NCI-H82 treated with DMSO at 0.1 percent for 48 hours (cell line): ENCODE data around the gene WBP1L.
"Not testable (repeated sequence)": the region's sequence is repeated elsewhere in the genome, so short reads cannot be mapped to it uniquely, and the experiment has no call there.

Experiments used
- DNase-seq: peaks from one replicate; lab custom pipeline; 2025; ENCODE audit not compliant: unreplicated experiment; lab: John Stamatoyannopoulos, UW

WBP1L gene

DNA sequence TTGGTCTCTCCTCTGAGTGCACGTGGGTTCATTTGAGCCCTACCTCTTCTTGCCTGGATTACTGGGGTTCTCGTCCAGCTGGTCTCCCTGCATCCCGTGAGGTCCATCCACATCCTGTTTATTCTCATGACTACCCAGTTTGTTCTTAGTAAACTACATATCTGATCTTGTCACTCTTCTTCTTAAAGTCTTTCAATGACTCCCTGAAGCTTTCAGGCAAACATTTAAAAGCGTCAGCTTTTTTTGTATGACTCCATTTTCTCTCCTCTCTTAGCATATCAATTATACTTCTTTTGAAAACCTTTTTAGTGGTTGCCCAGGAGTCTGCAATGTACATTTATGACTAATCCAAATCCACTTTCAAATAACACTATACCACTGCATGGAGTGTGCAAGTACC lies 21.8 kb upstream of the WBP1L start:
- no peak for DNase-seq

DNA sequence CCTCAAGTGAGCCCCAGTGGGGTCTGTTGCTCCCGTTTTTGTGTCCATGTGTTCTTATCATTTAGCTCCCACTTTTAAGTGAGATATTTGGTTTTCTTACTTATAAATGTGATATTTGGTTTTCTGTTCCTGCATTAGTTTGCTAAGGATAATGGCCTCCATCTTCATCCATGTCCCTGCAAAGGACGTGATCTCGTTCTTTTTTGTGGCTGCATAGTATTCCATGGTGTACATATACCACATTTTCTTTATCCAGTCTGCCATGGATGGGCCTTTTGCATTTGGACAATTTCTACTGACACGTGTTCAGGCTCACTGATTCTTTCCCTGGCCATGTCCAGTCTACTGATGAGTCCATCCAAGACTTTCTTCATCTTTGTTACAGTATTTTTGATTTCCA lies 19.8 kb upstream of the WBP1L start:
- no peak for DNase-seq

DNA sequence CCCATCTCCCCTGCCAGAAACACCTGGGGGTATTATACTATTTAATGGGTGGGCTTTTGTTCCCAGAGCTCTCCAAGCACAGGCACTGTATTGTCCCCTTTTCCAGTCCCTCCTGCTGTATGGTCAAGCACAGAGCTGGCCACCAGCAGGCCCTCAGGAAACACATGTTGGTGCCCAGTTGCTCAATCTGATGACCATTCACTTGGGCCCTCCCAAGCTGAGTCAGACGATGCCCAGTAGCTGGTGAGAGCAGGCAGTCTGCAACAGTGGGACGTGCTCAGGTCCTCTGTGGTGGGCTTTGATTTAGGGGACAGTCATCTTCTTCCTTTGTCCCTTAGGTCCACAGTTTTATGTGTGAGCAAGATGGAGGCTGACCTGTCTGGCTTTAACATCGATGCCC lies 17.5 kb upstream of the WBP1L start:
- no peak for DNase-seq

DNA sequence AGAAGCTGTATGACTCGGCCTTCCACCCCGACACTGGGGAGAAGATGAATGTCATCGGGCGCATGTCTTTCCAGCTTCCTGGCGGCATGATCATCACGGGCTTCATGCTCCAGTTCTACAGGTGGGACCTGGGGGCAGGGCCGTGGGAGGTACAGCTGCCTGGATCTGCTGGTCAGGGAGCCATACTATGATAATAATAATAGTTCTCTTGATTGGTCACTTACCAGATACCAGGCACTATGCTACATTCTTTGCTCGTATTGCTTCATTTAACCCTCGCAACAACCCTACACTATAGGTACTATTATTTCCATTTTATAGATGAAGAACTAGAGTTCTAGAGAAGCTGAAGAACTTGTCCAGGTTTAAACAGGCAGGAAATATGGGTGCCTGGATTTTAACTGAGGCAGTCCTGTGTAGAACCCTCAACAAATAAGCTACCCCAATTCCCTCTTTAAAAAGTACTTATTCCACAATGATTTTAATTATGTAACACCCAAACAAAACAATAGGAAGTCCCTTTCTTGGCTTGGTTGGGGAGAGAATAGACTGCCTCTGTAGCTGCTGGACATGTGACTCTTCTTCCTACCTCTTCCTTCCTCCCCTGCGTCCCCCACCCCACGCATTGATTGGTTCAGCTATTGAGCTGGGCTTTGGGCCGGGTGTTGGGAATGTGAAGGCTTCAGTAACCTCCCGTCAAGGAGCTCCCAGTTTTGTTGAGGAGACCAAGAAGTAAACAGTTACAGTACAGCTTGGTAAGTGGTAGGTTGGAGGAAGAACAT lies 16.5 kb upstream of the WBP1L start:
- DNase-seq: no peak

DNA sequence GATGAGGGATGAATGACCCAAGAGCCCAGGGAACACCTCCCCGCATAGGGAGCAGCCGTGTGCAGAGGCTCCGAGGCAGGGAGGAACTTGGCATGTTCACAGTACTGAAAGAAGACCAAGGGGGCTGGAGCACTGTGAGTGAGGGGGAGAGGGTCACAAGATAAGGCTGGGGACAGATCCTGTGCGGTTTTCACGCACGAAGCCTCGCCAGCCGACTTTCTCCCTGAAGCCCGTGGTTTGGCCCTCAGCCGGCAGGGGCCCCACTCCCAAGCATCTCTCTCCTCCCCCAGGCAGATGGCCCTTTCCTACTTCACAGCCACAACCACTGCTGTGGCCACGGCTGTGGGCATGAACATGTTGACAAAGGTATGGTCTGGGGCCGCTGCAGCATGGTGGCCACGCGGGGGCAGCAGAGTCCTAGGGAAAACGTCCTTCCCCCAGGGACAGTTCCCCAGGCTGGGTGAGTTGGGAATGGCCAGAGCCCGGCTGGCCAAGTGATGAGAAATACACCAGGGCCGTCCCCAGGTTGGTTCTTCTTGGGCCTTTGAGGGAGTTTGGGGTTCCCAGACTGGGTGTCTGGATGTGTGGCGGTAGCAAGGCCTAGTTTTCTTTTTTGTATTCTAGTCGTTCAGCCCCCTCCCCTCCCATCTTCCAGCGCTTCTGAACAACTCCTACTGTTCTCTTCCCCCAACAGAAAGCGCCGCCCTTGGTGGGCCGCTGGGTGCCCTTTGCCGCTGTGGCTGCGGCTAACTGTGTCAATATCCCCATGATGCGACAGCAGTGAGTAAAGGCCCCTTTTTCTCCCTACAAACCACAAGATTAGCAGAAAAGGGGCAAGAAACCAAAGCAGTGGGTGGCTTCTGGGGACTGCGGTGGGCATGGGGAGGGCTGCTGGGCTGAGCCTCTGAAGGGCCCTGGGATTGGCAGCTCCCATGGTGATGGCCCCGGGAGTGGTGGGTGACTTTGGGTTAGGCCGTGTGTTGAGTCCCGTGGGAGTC lies 14.4 kb upstream of the WBP1L start:
- peak; percentile 32 for DNase-seq

DNA sequence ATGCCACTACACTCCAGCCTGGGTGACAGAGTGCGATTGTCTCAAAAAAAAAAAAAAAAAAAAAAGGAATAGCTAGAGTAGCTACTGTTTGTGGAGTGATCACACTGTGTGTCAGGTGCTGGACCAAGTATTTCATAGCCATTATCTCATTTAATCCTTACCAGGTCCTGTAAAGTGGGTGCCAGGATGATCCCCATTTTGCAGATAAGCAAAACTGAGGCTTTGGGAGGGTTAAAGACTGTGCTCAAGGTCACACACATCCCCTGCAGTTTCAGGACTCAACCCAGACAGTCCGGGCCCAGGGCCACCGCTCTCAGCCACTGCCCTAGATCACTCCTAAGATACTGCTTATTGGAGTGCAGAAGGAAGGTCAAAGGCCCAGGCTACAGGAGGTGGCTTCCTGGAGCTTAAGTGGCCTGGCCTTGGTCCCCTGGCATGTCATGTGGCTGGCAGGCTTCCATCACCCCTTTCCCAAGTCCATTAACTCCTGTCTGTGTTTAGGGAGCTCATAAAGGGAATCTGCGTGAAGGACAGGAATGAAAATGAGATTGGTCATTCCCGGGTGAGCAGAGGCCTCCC lies 12.4 kb upstream of the WBP1L start:
- DNase-seq: no peak

DNA sequence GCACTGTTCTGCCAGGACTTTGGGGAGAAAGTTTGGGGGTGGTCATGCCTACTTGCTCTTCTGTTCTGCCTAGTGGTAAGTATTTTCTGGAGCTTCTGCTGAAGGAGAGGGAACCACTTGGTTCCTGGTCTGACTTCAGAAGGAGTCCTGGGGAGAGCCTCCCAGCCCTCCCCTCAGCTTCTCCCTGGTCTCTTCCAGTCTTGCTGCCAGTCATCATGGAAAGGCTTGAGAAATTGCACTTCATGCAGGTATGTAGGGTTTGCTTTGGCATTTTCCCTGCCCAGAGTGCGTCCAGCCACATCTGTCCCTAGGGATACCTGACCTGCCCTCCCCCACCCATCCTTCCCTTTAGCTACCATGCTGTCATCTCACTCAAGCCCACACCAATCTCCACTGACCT lies 11.1 kb upstream of the WBP1L start:
- no peak for DNase-seq

DNA sequence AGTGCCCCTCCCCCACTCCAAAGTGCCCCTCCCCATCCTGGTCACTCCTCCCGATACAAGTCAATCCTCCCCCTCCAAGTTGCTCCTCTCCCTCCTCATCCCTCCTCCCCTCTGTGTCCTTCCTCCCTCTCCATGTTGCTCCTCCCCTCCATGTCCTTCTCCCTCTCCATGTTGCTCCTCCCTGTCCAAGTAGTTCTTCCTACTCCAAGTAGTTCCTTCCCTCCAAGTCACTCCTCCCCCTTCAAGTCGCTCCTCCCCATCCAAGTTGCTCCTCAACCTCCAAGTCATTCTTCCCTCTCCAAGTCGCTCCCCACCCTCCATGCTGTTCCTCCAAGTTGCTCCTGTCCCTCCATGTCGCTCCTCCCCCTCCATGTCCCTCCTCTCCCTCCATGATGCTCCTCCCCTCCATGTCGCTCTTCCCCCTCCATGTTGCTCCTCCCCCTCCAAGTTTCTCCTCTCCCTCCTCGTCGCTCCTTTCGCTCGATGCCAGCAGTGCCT lies 8.6 kb upstream of the WBP1L start:
- no peak for DNase-seq

DNA sequence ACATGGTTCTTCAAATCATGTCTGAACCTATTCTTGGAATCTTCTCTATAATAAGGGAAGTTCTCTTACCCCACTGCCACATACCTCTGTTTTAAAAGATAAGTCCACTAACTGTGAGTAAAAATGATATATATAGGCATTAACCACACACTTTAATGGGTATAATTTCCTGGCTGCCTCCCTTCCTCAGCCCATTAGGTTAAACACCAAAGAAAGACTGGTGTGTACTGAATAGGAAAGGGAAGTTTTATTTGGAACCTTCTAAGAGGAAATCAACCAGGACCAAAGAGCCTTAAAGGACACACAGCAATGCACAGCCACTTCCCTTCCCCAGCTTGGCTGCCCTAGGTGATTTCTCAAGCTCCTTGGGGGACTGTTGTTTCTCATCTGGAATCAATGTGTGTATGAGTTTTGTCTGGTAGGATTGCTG lies 5.0 kb upstream of the WBP1L start:
- no peak for DNase-seq

DNA sequence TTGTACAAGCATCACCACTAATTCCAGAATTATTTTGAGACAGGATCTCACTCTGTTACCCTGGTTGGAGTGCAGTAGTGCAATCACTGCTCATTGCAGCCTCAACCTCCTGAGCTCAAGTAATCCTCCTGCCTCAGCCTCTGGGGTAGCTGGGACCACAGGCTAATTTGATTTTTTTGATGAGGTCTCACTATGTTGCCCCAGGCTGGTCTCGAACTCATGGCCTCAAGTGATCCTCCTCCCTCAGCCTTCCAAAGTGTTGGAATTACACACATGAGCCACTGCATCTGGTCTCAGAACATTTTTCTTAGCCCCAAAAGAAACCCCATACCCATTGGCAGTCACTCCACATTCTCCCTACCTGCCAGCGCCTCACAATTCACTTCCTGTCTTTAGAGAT lies 3.5 kb upstream of the WBP1L start:
- DNase-seq: no peak

DNA sequence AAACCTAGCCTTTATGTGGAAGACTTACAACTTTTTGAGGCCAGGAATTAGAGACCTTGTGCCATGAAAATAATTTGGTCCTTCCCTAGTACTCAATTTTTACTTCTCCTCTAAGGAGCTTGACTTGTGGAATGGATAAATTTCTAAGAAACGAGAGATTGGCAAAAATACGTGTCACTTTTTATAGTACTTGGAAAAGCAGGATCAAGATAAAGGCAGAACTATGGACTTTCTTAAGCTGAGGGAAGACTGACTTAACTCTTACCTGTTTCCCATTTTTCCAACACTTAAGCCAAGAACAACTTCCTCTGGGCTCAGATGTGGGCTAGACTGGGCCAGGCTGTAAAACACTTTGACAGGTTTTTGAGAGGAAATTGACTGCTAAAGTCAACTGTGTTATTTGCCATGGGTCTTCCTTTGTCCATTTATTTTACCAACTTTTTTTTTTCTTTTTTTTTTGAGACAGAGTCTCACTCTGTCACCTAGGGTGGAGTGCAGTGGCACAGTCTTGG lies 2.0 kb upstream of the WBP1L start:
- no peak for DNase-seq

DNA sequence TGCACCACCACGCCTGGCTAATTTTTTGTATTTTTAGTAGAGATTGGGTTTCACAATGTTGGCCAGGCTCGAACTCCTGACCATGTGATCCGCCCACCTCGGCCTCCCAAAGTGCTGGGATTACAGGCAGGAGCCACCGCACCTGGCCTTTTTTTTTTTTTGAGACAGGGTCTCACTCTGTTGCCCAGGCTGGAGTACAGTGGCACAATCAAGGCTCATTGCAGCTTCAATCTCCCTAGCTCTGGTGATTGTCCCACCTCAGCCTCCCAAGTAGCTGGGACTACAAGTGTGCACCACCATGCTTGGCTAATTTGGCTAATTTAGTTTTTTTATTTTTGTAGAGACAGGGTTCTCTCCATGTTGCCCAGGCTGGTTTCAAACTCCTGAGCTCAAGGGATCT lies 1.4 kb upstream of the WBP1L start:
- DNase-seq: not testable (repeated sequence)

DNA sequence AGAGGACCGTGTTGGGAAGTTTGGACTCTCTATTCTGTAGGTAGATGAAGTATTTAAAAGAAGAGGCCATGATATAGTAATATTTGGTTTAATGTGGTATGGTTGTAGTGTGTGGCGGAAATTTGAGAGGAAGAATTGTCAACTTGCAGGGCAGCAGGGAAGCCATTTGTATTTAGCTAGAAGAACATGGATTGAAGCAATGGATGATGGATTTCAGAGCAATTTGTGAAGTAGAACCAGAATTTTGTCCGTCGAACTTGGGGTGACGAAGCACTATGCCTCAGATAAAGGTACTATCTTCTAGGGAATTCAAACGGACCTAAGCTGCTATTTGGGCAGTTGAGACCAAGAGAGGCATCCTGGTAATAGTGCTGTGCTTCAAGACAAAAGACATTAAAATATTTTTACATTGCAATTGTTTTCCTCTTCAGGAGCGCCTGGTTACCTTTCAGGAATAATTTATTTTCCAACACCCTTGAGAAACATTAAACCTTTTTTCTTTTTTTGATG lies 615 bp upstream of the WBP1L start:
- DNase-seq: no peak

DNA sequence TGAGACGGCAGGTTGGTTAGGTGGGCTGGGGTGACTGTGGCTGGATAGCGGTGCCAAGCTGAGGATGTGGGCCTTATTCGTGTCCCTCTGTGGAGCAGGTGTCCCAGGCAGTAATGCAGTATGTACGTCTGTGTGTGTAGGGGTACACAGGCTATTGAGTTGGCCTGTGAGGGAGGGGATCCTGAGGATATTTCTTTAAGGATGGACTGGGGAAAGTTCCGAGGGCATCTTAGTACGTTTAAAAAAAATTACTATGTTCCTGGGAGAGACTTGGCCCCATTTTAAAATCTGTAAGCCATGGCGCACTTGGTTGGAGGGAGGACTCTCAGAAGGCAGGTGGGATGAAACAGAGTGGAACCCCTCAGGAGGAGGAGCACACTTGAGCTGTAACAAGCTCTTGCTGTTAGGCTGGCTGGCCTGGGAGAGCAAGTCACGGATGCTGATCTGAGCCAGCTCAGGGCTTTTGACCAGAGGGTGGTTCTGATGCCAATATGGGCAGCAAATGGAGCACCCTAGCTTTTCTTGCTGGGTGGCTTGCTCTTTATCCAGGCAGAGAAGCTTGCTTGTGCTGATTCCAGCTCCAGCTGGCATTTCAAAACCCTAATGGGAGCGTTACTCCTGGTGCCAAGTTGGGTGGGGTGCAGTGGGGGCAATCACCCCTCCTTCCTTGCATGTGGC lies 765 bp downstream of the WBP1L start:
- no peak for DNase-seq

DNA sequence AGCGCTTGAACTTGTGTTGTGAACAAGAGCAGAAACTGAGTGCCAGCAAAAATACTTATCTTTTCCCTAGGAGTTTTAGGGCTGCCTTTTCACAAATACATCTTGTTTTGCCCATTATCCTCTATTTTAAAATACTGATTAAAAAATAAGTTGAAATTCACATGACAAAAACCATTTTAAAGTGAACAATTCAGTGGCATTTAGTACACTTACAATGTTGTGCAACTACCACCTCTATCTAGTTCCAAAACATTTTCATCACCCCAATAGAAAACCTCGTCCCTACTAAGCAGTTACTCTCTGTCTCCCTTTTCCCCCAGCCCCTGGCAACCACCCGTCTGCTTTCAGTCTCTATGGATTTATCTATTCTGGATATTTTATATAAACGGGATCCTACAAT lies 1.4 kb downstream of the WBP1L start:
- no peak for DNase-seq

DNA sequence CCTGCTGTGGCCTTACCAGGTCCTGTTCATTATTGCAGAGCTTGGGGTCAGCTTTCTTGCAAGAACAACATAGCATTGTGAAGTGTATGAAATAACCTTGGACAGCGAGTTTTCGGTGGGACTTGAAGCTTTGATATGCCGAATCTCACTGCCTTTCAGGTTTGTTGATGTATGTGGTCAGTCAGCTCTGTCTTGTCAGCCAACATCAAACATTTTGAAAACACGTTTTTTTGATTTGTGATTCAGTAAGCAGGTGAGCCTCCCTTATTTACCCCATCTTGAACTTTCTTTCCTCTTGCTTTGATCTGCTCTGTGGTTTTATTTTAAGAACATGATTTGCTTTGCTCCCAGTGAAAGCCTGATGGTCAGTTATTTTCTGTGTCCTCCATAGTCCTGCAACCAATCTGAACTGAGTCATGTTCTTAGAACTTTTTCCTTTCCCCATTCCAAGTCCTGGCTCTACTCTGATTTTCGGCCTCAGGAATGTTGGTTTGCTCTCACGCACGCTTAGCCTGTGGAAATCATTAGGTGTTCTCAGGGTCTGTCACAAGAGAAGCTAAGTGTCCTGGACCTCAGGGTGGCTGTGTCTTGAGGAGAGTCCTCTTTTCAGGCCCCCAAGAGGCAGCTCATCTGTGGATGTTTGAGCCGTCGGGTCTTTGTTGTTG lies 8.7 kb downstream of the WBP1L start:
- DNase-seq: no peak

DNA sequence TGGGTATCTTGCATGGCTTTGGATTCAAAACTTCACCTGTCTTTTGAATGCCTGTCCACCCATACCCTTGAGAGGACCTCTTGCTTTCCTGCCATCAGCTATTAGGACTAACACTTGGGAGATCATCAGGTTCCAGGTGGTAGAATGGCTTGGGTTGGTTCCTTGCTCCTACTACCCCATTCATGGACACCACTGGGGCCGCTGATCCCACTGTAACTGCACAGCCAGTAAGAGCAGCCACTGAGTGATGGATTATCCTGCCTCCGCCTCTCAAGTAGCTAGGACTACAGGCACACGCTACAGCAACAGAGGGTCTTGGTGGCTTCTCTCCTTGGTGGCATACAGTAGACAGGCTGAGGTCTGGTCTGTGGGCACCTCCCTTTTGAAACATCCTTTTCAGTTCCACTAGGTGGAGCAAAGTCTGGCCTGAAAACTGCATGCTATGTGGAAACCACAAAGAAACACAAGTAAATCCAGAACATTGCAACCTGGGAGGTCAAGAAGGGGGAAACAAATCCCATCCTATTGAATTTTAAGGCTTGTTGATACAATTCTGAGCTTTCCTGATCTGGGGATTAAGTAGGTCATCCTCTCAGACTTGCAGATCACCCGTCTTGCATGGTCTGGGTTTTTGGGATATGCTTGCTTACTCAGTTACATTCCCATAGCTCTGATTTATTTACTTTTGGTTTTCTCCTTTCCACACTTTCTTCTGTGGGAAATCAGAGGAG lies 9.4 kb downstream of the WBP1L start:
- DNase-seq: peak; percentile 6

DNA sequence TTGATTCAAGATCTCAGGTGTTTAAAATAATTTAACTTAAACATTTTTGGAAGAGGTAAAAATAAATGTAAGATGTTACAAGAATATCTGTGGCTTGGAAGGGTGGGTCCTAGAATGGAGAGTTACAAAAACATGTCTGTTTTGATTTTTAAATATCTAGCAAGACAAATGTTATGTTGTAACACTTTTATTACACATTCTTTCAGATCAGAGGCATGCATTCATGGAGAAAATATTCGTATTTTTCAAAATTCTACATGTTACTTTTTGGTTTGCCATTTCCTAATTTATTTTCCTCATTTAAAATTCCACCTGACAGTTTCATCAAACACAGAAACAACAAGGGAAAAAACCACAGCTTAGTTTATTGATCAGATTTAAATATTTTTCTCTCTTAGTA lies 10.0 kb downstream of the WBP1L start:
- DNase-seq: no peak

DNA sequence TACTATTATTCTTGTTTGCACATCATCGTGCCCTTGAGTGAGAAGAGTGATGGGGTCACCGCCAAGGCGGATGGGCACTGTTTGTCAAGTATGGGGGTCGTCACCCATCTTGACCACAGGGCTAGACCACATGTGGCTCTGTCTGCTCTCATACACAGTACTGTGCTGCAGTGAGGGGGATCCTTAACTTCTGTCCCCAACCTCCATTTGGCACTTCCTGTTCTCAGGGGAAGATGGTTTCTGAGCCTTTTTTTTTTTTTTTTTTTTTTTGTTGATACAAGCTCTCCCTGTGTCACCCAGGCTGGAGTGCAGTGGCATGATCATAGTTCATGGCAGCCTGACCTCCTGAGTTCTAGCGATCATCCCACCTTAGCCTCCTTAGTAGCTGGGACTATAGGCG lies 13.6 kb downstream of the WBP1L start:
- DNase-seq: no peak
